ENCODE results near the gene C1orf115.
"Not testable (repeated sequence)": the region's sequence is repeated elsewhere in the genome, so short reads cannot be mapped to it uniquely, and the experiment has no call there.

The C1orf115 gene, protein sequence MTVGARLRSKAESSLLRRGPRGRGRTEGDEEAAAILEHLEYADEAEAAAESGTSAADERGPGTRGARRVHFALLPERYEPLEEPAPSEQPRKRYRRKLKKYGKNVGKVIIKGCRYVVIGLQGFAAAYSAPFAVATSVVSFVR

DNA sequence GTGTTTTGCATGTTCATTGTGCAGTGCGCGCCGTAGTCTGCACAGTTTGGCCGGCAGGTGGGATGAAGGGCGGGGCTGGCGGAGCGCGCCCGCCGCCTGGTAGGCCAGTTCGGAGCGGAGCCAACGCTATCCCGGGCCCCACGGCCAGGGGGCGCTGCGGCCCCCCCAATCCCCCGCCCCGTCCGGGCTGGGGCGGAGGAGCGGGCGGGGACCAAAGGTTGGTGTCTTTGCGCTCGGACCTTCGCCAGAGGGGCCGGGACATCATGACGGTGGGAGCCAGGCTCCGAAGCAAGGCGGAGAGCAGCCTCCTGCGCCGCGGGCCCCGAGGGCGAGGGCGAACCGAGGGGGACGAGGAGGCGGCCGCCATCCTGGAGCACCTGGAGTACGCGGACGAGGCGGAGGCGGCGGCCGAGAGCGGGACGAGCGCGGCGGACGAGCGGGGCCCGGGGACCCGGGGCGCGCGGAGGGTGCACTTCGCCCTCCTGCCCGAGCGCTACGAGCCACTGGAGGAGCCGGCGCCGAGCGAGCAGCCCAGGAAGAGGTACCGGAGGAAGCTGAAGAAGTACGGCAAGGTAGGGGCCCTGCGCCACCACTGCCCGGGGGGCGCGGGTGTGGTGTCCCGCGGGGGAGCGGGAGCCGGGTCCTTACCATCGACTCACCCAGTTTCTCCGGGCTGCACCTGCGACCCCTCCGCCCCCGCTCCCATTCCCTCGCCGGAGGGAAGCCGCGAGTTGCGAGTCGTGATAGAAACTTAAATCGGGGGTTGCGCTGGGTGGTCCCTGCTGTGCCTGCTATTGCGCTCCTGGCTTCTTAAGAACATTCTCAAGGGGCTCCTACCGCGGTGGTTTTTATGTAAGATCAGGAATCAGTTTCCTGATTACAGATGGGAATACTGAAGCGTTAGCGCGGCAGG is at the start of gene C1orf115:
C1orf115 (plus strand) TSS at position 224 of the 913 bp plus-strand sequence; CDS start at position 264, 40 bp downstream.
- peak; percentile 68 for DNase-seq

- no peak for DNase-seq
Observed at GRCh38 chr1:220642285-220642684, 47.9 kb upstream of the C1orf115 start.

GRCh38 chr1:220652995-220653394 is 37.2 kb upstream of the C1orf115 start:
- DNase-seq: peak; percentile 97

DNA sequence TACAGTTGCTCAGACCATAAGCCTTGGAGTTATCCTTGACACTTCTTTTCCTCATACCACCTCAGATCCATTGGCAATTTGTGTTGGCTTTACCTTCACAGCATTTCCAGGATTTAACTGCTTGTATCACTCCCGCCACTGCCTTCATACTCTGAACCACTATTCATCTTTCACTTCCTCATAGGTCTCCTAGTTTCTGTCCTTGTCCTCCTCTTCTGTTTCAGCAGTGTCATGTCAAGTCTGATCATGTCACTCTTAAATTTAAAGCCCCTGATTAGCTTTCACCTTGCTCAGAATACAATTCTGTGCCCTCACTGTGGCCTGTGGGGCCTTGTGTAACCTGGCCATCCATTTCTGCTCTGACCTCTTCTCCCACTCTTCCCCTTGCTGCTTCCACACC is 34.7 kb upstream of the C1orf115 start:
- no peak for DNase-seq

DNA sequence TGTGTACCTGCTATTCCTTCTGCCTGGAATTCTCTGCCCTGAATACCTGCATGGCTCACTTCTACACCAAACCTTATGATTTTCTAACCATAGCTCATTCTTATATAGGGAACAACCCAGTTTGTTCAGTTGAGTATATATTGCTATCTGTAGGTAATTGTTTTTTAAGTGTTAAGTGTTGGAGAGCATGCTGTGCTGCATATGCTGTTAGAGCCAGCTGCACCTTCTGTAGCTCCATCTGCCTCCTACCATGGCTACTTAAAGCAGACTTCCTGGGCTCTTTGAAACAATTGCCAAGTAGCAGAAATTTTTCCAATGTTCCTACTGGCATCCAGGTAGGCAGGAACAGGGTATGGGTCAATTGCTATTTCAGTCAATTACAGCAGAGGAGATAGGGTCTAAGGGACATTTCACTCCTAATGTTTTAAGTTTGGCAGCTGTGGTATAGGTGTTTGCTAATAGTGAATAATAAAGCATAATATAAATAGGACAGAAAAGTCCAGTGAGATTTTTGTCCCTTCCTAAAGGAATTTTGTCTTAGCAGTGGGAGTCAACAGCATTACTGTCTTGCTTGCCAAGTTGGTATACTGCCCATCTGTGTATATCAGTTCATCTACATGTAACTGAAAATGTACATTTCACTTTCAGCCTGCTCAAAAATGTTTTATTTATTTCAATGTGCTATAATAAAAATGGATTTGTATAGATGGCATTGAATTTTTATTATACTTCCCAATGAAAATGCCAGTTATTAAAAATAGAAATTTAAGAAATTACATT is 34.0 kb upstream of the C1orf115 start:
- peak; percentile 58 for DNase-seq

- no peak for DNase-seq
Observed at GRCh38 chr1:220666349-220666748, 23.8 kb upstream of the C1orf115 start.

DNA sequence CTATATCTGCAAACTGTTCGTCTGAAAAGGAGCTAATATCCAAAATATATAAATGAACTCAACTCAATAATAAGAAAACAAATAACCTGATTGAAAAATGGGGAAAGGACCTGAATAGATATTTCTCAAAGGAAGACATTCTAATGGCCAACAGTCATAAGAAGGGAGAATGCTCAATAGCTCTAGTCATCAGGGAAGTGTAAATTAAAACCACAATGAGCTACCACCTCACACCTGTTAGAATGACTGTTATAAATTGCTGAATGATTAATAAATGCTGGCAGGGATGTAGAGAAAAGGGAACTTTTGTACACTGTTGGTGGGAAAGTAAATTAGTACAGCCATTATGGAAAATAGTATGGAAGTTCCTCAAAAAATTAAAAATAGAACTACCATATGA is 21.2 kb upstream of the C1orf115 start:
- no peak for DNase-seq

GRCh38 chr1:220670365-220670764 is 19.8 kb upstream of the C1orf115 start:
- DNase-seq: no peak

- DNase-seq: no peak
Observed at GRCh38 chr1:220673921-220674320, 16.2 kb upstream of the C1orf115 start.

- DNase-seq: no peak
Observed at GRCh38 chr1:220677251-220677650, 12.9 kb upstream of the C1orf115 start.

- peak; percentile 31 for DNase-seq
Observed at GRCh38 chr1:220680085-220680687, 10.0 kb upstream of the C1orf115 start.

DNA sequence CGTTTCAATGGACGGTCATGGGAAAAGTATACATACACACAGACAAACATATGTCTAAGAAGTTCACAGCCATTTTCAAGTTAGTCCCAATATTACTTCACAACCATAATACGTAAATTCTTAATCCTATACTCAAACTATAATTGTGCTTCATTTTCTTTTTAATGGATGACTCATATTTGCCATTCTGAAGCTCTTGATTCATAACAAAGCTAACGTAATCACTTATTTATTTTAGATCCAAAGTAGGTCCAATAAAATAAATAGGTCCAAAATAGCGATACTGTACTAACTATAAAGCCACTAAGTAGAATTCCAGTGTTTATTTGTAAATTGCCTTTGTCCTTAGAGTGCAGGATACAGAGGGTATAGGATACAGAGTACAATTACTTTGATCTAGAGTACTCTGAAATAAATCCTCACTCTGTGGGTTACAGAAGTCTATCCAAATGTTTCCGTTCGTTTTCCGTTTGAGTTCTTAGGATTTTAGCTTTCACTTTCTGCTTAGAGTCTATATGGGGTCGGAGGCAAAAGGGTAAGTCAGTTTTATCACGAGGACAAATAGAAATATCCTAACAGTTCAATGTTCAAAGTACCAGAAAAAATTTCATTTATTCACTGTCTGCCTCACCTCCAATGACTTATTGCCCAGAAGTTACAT is 8.8 kb upstream of the C1orf115 start:
- DNase-seq: no peak

- DNase-seq: no peak
Observed at GRCh38 chr1:220682901-220683576, 7.1 kb upstream of the C1orf115 start.

- DNase-seq: not testable (repeated sequence)
Observed at GRCh38 chr1:220683716-220684115, 6.4 kb upstream of the C1orf115 start.

- DNase-seq: peak; percentile 41
Observed at GRCh38 chr1:220684890-220685289, 5.3 kb upstream of the C1orf115 start.

DNA sequence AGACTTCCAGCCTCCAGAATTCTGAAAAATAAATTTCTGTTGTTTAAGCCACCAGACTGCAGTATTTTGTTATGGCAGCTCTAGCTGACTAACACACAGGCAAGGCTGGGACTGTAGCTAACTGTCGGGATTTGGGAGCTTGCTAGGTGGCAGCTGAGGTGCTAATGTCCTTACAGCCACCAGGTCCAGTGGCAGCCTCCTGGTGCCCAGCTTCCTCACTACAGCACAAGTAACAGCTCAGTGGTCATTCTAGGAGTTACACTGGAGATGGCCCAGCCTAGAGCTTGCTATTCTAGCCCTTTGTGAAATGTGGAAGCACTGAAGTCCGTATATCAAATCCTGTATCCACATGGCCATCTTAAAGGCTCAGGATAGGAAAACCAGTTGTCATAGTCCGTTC is 4.3 kb upstream of the C1orf115 start:
- no peak for DNase-seq

DNA sequence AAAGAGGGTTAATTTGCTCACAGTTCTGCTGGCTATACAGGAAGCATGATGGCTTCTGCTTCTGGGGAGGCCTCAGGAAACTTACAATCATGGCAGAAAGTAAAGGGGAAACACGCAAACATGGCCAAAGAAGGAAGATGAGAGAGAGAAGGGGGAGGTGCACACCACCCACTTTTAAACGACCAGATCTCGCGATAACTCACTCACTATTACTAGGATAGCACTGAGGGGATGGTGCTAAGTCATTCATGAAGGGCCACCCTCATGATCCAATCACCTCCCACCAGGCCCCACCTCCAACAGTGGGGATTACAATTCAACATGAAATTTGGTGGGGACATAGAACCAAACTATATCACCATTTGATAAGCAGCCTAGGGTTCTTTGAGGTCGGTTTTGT is 2.4 kb upstream of the C1orf115 start:
- no peak for DNase-seq

- DNase-seq: no peak
Observed at GRCh38 chr1:220689666-220690065, 497 bp upstream of the C1orf115 start.

DNA sequence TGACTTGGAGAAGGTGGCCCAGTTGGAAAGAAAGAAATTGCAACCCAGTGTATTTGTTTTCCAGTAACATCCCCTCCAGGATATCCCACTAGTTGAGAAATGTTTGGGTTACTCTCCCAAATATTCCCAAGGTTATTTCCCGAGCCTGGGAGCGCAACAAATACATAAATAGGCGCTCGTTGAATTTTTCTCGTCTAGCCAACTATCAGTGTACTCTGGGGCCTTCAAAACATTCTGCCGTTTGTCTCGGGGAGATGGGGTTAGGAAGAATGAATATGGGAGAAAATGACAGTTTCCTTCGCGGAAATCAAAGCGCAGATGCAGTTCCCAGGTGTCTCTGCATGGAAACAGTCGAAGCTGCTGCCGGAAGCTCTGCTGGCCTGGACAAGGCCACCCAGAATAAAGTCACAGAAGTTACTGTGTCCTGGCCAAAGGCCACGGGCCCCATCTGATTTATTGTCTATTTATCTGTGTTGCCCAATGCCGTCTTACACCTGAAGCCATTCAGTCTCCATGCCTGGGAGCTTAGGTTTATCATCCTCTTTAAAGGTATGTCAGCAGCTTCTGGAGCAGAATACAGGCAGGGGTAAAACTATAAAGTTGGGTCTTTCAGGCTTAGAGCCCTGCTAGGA is 1.0 kb downstream of the C1orf115 start:
- no peak for DNase-seq

DNA sequence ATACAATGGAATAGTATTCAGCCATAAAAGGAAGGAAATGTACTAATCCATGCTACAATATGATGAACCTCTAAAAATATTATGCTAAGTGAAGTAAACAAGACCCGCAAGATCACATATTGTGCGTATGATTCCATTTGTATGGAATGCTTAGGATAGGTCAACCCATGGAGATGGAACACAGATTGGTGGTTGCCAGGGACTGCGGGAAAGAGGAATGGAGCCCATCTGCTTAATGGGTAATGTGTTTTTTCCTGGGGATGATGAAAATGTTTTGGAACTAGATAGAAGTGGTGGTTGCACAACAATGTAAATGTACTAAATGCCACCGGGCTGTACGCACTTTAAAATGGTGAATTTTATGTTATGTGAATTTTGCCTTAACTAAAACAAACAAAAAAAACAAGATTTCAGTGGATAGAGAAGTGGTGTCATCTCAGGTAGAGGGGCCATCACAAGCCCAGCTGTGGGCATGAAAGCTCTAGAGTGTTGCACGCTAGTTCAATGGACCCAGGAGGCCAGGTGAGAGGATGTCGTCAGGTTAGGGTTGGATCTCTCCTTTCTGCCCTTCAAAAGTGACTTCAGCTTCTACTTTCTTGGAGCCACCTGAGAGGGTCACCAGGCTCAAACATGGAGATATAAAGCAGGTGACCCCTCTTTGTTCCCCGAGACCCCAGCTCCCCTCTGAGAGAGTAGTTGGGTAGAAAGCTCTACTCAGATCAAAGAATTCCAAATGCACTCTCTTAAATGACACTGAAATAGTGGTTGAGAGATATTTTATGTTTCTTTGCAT is 2.5 kb downstream of the C1orf115 start:
- DNase-seq: no peak

Data from NCI-H1694 (cell line).